CD14-positive monocyte (primary cell): ENCODE results near the gene RBM19. TPM values are rescaled to one million over a fixed set of nuclear protein-coding genes. Genes with fewer than 3 reads are reported as not detected.

Experiments used
- DNase-seq, 3 donors: peaks; one replicate each; pipeline ENCODE4 v3.0.0-alpha.2; 2011 to 2022
- H2AFZ ChIP-seq: 2 replicates; pipeline ENCODE4 v1.6.0; 2012; ENCODE audit warnings: mild to moderate bottlenecking, low read depth, low read length, inconsistent platforms; ENCODE audit not compliant: insufficient read depth, poor library complexity, severe bottlenecking
- H3K27ac ChIP-seq, 2 donors: 1 replicate in 1 of 2; 2 replicates in 1 of 2; pipeline ENCODE4 v1.5.1; 2012 to 2013; ENCODE audit warnings: low read length in 2 of 2, control low read depth in 1 of 2, inconsistent platforms in 1 of 2, low read depth in 1 of 2, mild to moderate bottlenecking in 1 of 2
- H3K27me3 ChIP-seq, 2 donors: one replicate each; pipeline versions ENCODE4 v1.6.0 to v1.6.1; 2011 to 2013; ENCODE audit warnings: low read length in 2 of 2; ENCODE audit not compliant: control insufficient read depth in 2 of 2, insufficient read depth in 2 of 2
- H3K36me3 ChIP-seq, 2 donors: replicated peaks in 1 of 2; 1 replicate in 1 of 2; 2 replicates in 1 of 2; pipeline versions ENCODE4 v1.5.1 to v1.6.1; 2012 to 2013; ENCODE audit warnings: low read length in 2 of 2, control low read depth in 1 of 2, inconsistent platforms in 1 of 2, mild to moderate bottlenecking in 1 of 2; ENCODE audit not compliant: insufficient read depth in 2 of 2, control insufficient read depth in 1 of 2
- H3K4me1 ChIP-seq, 2 donors: 1 replicate in 1 of 2; 2 replicates in 1 of 2; pipeline versions ENCODE4 v1.5.1 to v1.6.1; 2012 to 2013; ENCODE audit warnings: low read length in 2 of 2, control low read depth in 1 of 2, inconsistent platforms in 1 of 2, mild to moderate bottlenecking in 1 of 2, moderate library complexity in 1 of 2; ENCODE audit not compliant: insufficient read depth in 2 of 2, control insufficient read depth in 1 of 2
- H3K4me2 ChIP-seq: replicated peaks from 2 replicates; pipeline ENCODE3; 2012; ENCODE audit warnings: low read length, moderate library complexity, mild to moderate bottlenecking; ENCODE audit not compliant: poor library complexity, severe bottlenecking; ENCODE audit errors: extremely low read depth
- H3K4me3 ChIP-seq, 3 experiments: fragments of 200-600 bp in 1 of 3; sonication (generic) in 1 of 3; replicated peaks in 1 of 3; 1 replicate in 2 of 3; 2 replicates in 1 of 3; pipeline ENCODE4 v1.5.1; 2011 to 2013; ENCODE audit warnings: low read length in 3 of 3, mild to moderate bottlenecking in 3 of 3, control low read depth in 2 of 3, low read depth in 2 of 3, inconsistent platforms in 1 of 3, moderate library complexity in 1 of 3
- H3K79me2 ChIP-seq: 2 replicates; pipeline ENCODE4 v1.6.0; 2012; ENCODE audit warnings: mild to moderate bottlenecking, control low read depth, inconsistent platforms, low read length, moderate library complexity; ENCODE audit not compliant: insufficient read depth
- H3K9ac ChIP-seq: 2 replicates; pipeline ENCODE4 v1.6.0; 2017; ENCODE audit warnings: low read length, mild to moderate bottlenecking; ENCODE audit not compliant: insufficient read depth, poor library complexity, severe bottlenecking
- H3K9me3 ChIP-seq, 2 donors: replicated peaks in 1 of 2; 1 replicate in 1 of 2; 2 replicates in 1 of 2; pipeline versions ENCODE4 v1.5.1 to v1.6.1; 2012 to 2013; ENCODE audit warnings: low read length in 2 of 2, control low read depth in 1 of 2; ENCODE audit not compliant: control insufficient read depth in 1 of 2, insufficient read depth in 1 of 2
- H4K20me1 ChIP-seq: 2 replicates; pipeline ENCODE4 v1.6.0; 2012; ENCODE audit warnings: mild to moderate bottlenecking, low read length, control low read depth, moderate library complexity; ENCODE audit not compliant: insufficient read depth
- H3K27ac Mint-ChIP-seq, 7 donors: one replicate each; pipeline ENCODE4 v1.8.0; 2020; ENCODE audit warnings: mild to moderate bottlenecking in 7 of 7, mixed read lengths in 7 of 7, moderate library complexity in 6 of 7, inconsistent platforms in 2 of 7
- H3K27me3 Mint-ChIP-seq, 3 donors: one replicate each; pipeline ENCODE4 v1.8.0; 2021 to 2022; ENCODE audit warnings: low read depth in 3 of 3, mild to moderate bottlenecking in 3 of 3, mixed read lengths in 3 of 3, moderate library complexity in 3 of 3, inconsistent platforms in 1 of 3
- H3K36me3 Mint-ChIP-seq, 2 donors: one replicate each; pipeline ENCODE4 v1.8.0; 2020; ENCODE audit warnings: mixed read lengths in 2 of 2, inconsistent platforms in 1 of 2, mild to moderate bottlenecking in 1 of 2
- H3K4me1 Mint-ChIP-seq: one replicate; pipeline ENCODE4 v1.8.0; 2020; ENCODE audit warnings: mild to moderate bottlenecking, mixed read lengths
- H3K4me3 Mint-ChIP-seq, 2 donors: one replicate each; pipeline ENCODE4 v1.8.0; 2020; ENCODE audit warnings: mild to moderate bottlenecking in 2 of 2, mixed read lengths in 2 of 2, moderate library complexity in 1 of 2
- H3K9me3 Mint-ChIP-seq, 7 donors: one replicate each; pipeline ENCODE4 v1.8.0; 2020 to 2022; ENCODE audit warnings: mixed read lengths in 7 of 7, mild to moderate bottlenecking in 6 of 7, moderate library complexity in 6 of 7, inconsistent platforms in 2 of 7
- WGBS: methylation state at CpG from one replicate; pipeline ENCODE4 v1.1.5; 2013; ENCODE audit warnings: missing lambda C conversion rate; ENCODE audit not compliant: insufficient coverage; 5-methylcytosine and 5-hydroxymethylcytosine counted together
- intact Hi-C, 2 donors: fragments of 100-400 bp; cut with micrococcal nuclease; formaldehyde crosslinking; loops; one replicate each; pipeline versions ENCODE4 v1.15.0 to v1.15.1; 2023
- polyA plus RNA-seq, 3 donors: library from polyadenylated mRNA; depleted of rRNA in 1 of 3; unstranded in 2 of 3; stranded (reverse) in 1 of 3; fragments of 300-500 nt in 2 of 3; fragments of >200 nt in 1 of 3; fragmentation: Illumina TruSeq in 2 of 3; gene quantifications; 1 replicate in 2 of 3; 2 replicates in 1 of 3; pipeline ENCODE4 v1.2.3, GENCODE V29; 2012 to 2021
- TF ChIP-seq, protein P1 (sequence below): fragments of 200-600 bp; IDR thresholded peaks from one replicate; pipeline ENCODE4 v1.8.0; 2022; ENCODE audit warnings: antibody characterized with exemption, mild to moderate bottlenecking

The RBM19 gene
- polyA plus RNA-seq, 3 donors = 2.1 to 30.4 (median 2.2) TPM

DNA sequence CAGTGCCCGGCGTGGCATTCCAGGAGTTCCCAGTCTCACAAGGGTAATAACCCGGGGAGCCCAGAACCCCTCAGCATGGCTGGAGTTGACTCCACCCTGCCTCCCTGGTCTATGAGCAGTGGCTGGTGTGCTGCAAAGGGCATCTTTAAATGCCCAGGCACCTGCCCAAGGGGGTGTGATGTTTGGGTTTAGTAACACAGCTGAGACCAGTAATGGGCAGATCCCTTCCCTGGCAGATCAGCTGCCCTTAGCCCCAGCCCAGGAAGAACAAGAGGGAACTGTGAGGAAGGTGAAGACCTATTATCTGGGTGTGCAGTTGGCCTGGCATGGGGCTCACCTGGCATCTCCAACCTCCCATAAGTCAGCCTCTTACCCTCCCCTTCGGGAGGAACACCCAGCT is 35.9 kb downstream of the RBM19 start:
- 100% methylated on average over 1 of the region's 4 CpGs for WGBS
- Mint-ChIP-seq H3K9me3 (peaks cover 0 to 3% (median 0%) of the 10 kb centered on the region in 7 donors), H3K27ac (no peak overlapping the region), H3K4me3 (no peak overlapping the region), H3K36me3 (peaks cover 75 to 80% of the 10 kb centered on the region in 2 donors), H3K4me1 (peaks cover 2% of the 10 kb centered on the region), H3K27me3 (peaks cover 0 to 1% (median 0%) of the 10 kb centered on the region in 3 donors)
- TF ChIP-seq, protein P1, sequence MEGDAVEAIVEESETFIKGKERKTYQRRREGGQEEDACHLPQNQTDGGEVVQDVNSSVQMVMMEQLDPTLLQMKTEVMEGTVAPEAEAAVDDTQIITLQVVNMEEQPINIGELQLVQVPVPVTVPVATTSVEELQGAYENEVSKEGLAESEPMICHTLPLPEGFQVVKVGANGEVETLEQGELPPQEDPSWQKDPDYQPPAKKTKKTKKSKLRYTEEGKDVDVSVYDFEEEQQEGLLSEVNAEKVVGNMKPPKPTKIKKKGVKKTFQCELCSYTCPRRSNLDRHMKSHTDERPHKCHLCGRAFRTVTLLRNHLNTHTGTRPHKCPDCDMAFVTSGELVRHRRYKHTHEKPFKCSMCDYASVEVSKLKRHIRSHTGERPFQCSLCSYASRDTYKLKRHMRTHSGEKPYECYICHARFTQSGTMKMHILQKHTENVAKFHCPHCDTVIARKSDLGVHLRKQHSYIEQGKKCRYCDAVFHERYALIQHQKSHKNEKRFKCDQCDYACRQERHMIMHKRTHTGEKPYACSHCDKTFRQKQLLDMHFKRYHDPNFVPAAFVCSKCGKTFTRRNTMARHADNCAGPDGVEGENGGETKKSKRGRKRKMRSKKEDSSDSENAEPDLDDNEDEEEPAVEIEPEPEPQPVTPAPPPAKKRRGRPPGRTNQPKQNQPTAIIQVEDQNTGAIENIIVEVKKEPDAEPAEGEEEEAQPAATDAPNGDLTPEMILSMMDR = no peak
- no peak overlapping the region for H3K9ac ChIP-seq
- H4K20me1 ChIP-seq = no peaks in the 10 kb centered on the region
- intact Hi-C loops = no loop called here
- H3K9me3 ChIP-seq = no peaks in the 10 kb centered on the region
- no peak for DNase-seq
- H3K79me2 ChIP-seq = no peaks in the 10 kb centered on the region
- H3K27ac ChIP-seq = no peak overlapping the region
- no peak overlapping the region for H2AFZ ChIP-seq
- no peak overlapping the region for H3K4me3 ChIP-seq
- no peaks in the 10 kb centered on the region for H3K4me1 ChIP-seq
- no peak overlapping the region for H3K4me2 ChIP-seq
- peaks cover 63 to 94% of the 10 kb centered on the region in 2 donors for H3K36me3 ChIP-seq
- no peaks in the 10 kb centered on the region for H3K27me3 ChIP-seq

DNA sequence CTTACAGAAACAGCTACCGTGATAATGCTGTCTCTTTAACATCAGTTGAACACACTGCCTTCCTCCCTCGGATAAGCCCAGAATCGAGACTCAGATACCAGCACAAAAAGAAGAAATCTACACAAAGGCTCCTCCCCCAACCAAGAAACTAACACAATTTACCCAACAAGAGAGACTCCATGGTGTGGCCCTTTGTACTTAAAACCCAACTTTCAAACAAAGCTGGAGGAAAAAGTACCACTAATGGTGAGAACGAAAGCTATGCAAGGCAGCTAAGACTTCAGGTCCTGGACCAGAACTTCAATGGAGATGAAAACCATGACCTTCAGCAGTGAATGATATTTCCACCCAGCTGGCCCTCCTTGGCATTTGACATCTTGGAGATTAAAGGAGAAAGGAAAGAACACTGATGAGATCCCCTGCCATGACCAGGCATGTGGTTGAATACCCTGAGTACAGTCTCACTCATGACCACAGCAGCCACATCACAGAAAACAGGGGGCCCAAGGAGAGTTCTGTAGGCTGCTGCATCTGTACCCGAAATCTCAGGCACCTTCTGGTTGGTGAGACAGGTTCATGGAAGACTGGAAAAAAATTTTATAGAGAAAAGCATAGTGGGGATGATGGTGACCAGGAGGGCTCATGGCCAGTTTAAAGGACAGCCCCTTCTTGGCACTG is 36.7 kb downstream of the RBM19 start:
- no peaks in the 10 kb centered on the region for H4K20me1 ChIP-seq
- no peaks in the 10 kb centered on the region for H3K27me3 ChIP-seq
- no peak for DNase-seq
- no peak overlapping the region for H3K4me2 ChIP-seq
- H3K4me3 ChIP-seq = no peak overlapping the region
- no peak overlapping the region for H3K9ac ChIP-seq
- peaks cover 76 to 82% of the 10 kb centered on the region in 2 donors for H3K36me3 Mint-ChIP-seq
- intact Hi-C loops = no loop called here
- peaks cover 2% of the 10 kb centered on the region for H3K4me1 Mint-ChIP-seq
- H3K79me2 ChIP-seq = no peaks in the 10 kb centered on the region
- peaks cover 0 to 1% (median 0%) of the 10 kb centered on the region in 3 donors for H3K27me3 Mint-ChIP-seq
- TF ChIP-seq, protein P1 = no peak
- H2AFZ ChIP-seq = no peak overlapping the region
- H3K4me1 ChIP-seq = no peaks in the 10 kb centered on the region
- H3K4me3 Mint-ChIP-seq = no peak overlapping the region
- no peak overlapping the region for H3K27ac Mint-ChIP-seq
- WGBS = 96% methylated on average over 5 of the region's 5 CpGs
- no peaks in the 10 kb centered on the region for H3K9me3 ChIP-seq
- H3K27ac ChIP-seq = no peak overlapping the region
- H3K9me3 Mint-ChIP-seq = peaks cover 0 to 3% (median 0%) of the 10 kb centered on the region in 7 donors
- H3K36me3 ChIP-seq = peaks cover 61 to 94% of the 10 kb centered on the region in 2 donors
